IPS DF 6.9 (cell line): ENCODE results near the gene GRIN2D.
A peak's percentile ranks its signal among the peaks of the same experiment; 100 is the strongest.

Source experiments
- DNase-seq: peaks from one replicate; pipeline ENCODE4 v3.0.0-alpha.2; 2013; ENCODE audit warnings: low read depth, low spot score
- H3K27ac ChIP-seq: one replicate; pipeline ENCODE4 v1.5.1; 2013; ENCODE audit warnings: low read length, control low read depth
- H3K27me3 ChIP-seq: 2 replicates; pipeline ENCODE4 v1.6.1; 2013; ENCODE audit warnings: mild to moderate bottlenecking, low read length; ENCODE audit not compliant: control insufficient read depth, insufficient read depth
- H3K36me3 ChIP-seq: 2 replicates; pipeline ENCODE4 v1.6.1; 2013; ENCODE audit warnings: low read length; ENCODE audit not compliant: control insufficient read depth, insufficient read depth
- H3K4me1 ChIP-seq: 2 replicates; pipeline ENCODE4 v1.6.1; 2013; ENCODE audit warnings: low read length; ENCODE audit not compliant: control insufficient read depth, insufficient read depth
- H3K4me3 ChIP-seq: 2 replicates; pipeline ENCODE4 v1.5.1; 2013; ENCODE audit warnings: mild to moderate bottlenecking, low read length
- H3K9me3 ChIP-seq: 2 replicates; pipeline ENCODE4 v1.6.1; 2013; ENCODE audit warnings: low read length, inconsistent platforms; ENCODE audit not compliant: control insufficient read depth, insufficient read depth
- WGBS: extraction: QIAGEN DNeasy Blood & Tissue Kit; methylation state at CpG from one replicate; pipeline ENCODE4 v1.1.7; 2013; ENCODE audit warnings: mixed read lengths, missing lambda C conversion rate; ENCODE audit not compliant: insufficient read length, insufficient coverage; 5-methylcytosine and 5-hydroxymethylcytosine counted together

The GRIN2D gene

GRCh38 chr19:48397263-48398101 is 4.0 kb downstream of the GRIN2D start:
- 100% methylated on average over 3 of the region's 22 CpGs for WGBS
- H3K27ac ChIP-seq = no peak overlapping the region
- DNase-seq = no peak
- no peaks in the 10 kb centered on the region for H3K36me3 ChIP-seq
- no peaks in the 10 kb centered on the region for H3K9me3 ChIP-seq
- H3K27me3 ChIP-seq = peaks cover 12% of the 10 kb centered on the region; the same call in 1 of the 2 replicates
- peak overlapping the region; percentile 74; the same call in 1 of the 2 replicates for H3K4me3 ChIP-seq
- H3K4me1 ChIP-seq = peaks cover 10% of the 10 kb centered on the region

- peaks cover 10% of the 10 kb centered on the region for H3K4me1 ChIP-seq
- no peaks in the 10 kb centered on the region for H3K9me3 ChIP-seq
- no CpG with 5 or more reads among the region's 17 CpGs for WGBS
- H3K27ac ChIP-seq = no peak overlapping the region
- H3K4me3 ChIP-seq = peak overlapping the region; percentile 74
- H3K27me3 ChIP-seq = peaks cover 12% of the 10 kb centered on the region; the same call in 1 of the 2 replicates
- no peak for DNase-seq
- no peaks in the 10 kb centered on the region for H3K36me3 ChIP-seq
Measured at GRCh38 chr19:48398102-48398374, 4.6 kb downstream of the GRIN2D start.

DNA sequence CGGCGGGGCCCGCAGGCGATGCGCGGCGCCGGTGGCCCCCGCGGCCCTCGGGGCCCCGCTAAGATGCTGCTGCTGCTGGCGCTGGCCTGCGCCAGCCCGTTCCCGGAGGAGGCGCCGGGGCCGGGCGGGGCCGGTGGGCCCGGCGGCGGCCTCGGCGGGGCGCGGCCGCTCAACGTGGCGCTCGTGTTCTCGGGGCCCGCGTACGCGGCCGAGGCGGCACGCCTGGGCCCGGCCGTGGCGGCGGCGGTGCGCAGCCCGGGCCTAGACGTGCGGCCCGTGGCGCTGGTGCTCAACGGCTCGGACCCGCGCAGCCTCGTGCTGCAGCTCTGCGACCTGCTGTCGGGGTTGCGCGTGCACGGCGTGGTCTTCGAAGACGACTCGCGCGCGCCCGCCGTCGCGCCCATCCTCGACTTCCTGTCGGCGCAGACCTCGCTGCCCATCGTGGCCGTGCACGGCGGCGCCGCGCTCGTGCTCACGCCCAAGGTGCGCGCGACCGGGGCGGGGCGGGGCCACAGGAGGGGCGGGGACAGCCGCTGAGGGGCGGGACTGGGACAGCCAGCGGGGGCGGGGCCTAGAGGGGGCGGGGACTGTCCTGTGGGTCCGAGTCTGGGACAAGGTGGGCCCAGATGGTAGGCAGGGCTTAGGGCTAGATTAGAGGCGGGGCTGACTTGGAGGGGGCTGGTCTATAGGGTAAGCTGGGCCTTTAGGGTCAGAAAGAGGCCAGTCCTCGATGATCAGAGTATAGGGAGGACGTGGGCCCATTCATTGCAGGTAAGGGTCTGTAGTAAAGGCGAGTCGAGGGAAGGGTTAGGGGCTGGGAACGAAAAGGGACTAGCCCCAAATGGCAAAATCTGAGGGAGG is 5.1 kb downstream of the GRIN2D start:
- Histone ChIP-seq H3K4me3 (peak overlapping the region; percentile 74), H3K36me3 (no peaks in the 10 kb centered on the region), H3K4me1 (peaks cover 10% of the 10 kb centered on the region), H3K27ac (no peak overlapping the region), H3K9me3 (no peaks in the 10 kb centered on the region), H3K27me3 (peaks cover 12% of the 10 kb centered on the region; the same call in 1 of the 2 replicates)
- DNase-seq = no peak
- no CpG with 5 or more reads among the region's 104 CpGs for WGBS

DNA sequence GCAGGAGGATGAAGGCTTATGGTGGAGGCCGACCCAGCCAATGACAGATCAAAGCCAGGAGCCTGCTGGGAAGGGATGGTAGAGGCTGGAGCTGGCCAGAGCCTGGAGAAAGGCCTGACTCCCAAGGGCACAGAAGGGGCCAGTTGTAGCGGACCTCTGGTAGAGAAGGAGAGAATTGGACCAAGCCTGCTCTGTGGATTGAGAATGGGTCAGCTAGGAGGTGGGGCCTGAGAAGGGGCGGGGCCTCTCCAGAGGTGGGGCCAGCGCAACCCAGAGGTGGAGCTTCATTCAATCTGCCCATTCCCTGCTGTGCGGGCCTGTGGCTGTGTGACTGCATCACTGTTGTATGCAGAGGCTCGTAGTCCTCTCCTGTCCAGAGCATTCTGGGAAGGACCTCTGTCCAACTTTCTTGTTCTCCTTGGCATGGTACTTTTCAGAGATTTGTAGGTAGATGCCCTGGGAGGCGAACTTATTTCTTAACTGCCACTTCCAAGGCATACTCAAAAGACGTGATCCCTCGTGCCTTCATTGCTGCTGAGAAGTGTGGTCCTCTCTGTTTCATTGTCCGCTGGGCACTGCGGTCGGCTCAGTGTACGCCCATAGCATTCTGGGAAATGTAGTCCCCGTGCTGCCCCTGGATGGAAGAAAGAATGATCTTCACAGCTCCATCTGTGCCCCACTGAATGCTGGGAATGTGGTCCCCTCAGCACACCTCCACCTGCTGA is 6.7 kb downstream of the GRIN2D start:
- Histone ChIP-seq H3K4me3 (peak overlapping the region; percentile 7; the same call in 1 of the 2 replicates), H3K27ac (no peak overlapping the region), H3K36me3 (no peaks in the 10 kb centered on the region; the same call in 1 of the 2 replicates), H3K27me3 (peaks cover 5% of the 10 kb centered on the region; the same call in 1 of the 2 replicates), H3K9me3 (no peaks in the 10 kb centered on the region), H3K4me1 (peaks cover 5% of the 10 kb centered on the region)
- no CpG with 5 or more reads among the region's 14 CpGs for WGBS
- DNase-seq = no peak

GRCh38 chr19:48401287-48401686 is 7.8 kb downstream of the GRIN2D start:
- Histone ChIP-seq H3K27ac (no peak overlapping the region), H3K36me3 (no peaks in the 10 kb centered on the region; the same call in 1 of the 2 replicates), H3K4me1 (peaks cover 3% of the 10 kb centered on the region), H3K27me3 (peaks cover 2% of the 10 kb centered on the region; the same call in 1 of the 2 replicates), H3K4me3 (no peak overlapping the region), H3K9me3 (no peaks in the 10 kb centered on the region)
- whole genome bisulfite sequencing = no CpG with 5 or more reads among the region's 5 CpGs
- no peak for DNase-seq

DNA sequence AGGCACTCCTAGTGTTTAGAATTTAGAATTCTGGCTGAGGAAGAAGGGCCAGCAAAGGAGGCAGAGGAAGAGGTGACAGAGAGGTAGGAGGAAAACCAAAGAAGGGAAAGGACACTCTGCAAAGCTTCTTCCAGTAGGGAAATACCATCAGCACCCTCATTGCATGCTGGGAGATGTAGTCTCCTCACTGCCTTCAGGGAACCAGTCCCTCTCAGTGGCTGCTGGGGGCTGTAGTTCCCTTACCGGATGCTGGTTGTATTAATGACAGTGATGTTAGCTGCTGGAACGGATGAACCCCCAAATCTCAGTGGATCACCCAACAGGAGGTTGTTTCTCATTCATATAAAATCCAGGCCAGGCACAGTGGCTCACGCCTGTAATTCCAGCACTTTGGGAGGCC is 10.1 kb downstream of the GRIN2D start:
- no peaks in the 10 kb centered on the region for H3K27me3 ChIP-seq
- no peaks in the 10 kb centered on the region; the same call in 1 of the 2 replicates for H3K36me3 ChIP-seq
- no peak for DNase-seq
- no peak overlapping the region for H3K4me3 ChIP-seq
- no peaks in the 10 kb centered on the region for H3K9me3 ChIP-seq
- H3K4me1 ChIP-seq = peaks cover 2% of the 10 kb centered on the region
- WGBS = no CpG with 5 or more reads among the region's 3 CpGs
- no peak overlapping the region for H3K27ac ChIP-seq

DNA sequence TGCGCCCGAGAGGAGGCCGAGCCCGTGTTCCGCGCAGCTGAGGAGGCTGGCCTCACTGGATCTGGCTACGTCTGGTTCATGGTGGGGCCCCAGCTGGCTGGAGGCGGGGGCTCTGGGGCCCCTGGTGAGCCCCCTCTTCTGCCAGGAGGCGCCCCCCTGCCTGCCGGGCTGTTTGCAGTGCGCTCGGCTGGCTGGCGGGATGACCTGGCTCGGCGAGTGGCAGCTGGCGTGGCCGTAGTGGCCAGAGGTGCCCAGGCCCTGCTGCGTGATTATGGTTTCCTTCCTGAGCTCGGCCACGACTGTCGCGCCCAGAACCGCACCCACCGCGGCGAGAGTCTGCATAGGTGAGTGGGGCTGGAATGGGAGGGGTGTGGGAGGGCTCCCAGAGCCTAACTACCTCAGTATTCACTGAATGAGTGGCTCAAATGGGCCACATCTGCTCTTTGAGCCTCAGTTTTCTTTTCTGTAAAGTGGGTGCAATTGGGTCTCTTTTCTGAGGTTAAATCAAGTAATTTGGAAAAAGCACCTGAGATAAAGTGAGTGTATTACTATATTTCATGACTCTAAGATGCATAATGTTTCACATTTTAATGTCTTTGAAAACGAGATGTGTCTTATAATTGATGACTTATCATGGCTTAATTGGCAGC is 11.7 kb downstream of the GRIN2D start:
- Histone ChIP-seq H3K9me3 (no peaks in the 10 kb centered on the region), H3K27me3 (no peaks in the 10 kb centered on the region), H3K4me3 (no peak overlapping the region), H3K27ac (no peak overlapping the region), H3K36me3 (no peaks in the 10 kb centered on the region; the same call in 1 of the 2 replicates), H3K4me1 (peaks cover 2% of the 10 kb centered on the region)
- no CpG with 5 or more reads among the region's 27 CpGs for WGBS
- no peak for DNase-seq

- no peaks in the 10 kb centered on the region for H3K27me3 ChIP-seq
- no peaks in the 10 kb centered on the region; the same call in 1 of the 2 replicates for H3K36me3 ChIP-seq
- no peaks in the 10 kb centered on the region; the same call in 1 of the 2 replicates for H3K4me1 ChIP-seq
- WGBS = no CpG with 5 or more reads among the region's 13 CpGs
- H3K9me3 ChIP-seq = no peaks in the 10 kb centered on the region
- DNase-seq = no peak
- no peak overlapping the region for H3K27ac ChIP-seq
- H3K4me3 ChIP-seq = no peak overlapping the region
Measured at GRCh38 chr19:48405850-48406249, 12.4 kb downstream of the GRIN2D start.

GRCh38 chr19:48413879-48414587 is 20.6 kb downstream of the GRIN2D start:
- Histone ChIP-seq H3K36me3 (no peaks in the 10 kb centered on the region), H3K9me3 (no peaks in the 10 kb centered on the region), H3K4me3 (peak overlapping the region; percentile 34; the same call in 1 of the 2 replicates), H3K27ac (no peak overlapping the region), H3K4me1 (peaks cover 7% of the 10 kb centered on the region), H3K27me3 (no peaks in the 10 kb centered on the region)
- no peak for DNase-seq
- no CpG with 5 or more reads among the region's 24 CpGs for WGBS
